Tibial artery (tissue), 4 donors: ENCODE data around the gene EMID1.
A peak's percentile ranks its signal among the peaks of the same experiment; 100 is the strongest.

Source experiments
- DNase-seq, 2 donors: peaks; one replicate each; pipeline ENCODE4 v3.0.0-alpha.2; 2019
- H3K27ac ChIP-seq, 2 donors: fragments of 200-600 bp; sonication (generic) in 1 of 2; 1 replicate in 1 of 2; 2 replicates in 1 of 2; pipeline ENCODE4 v1.5.1; 2018 to 2019; ENCODE audit warnings: mild to moderate bottlenecking in 1 of 2
- H3K27me3 ChIP-seq, 2 donors: fragments of 200-600 bp; sonication (generic) in 1 of 2; one replicate each; pipeline versions ENCODE4 v1.5.1 to v1.6.0; 2016 to 2019
- H3K36me3 ChIP-seq, 3 donors: fragments of 200-600 bp; sonication (generic) in 2 of 3; one replicate each; pipeline ENCODE4 v1.5.1; 2016 to 2019; ENCODE audit warnings: mild to moderate bottlenecking in 2 of 3
- H3K4me1 ChIP-seq, 4 donors: fragments of 200-600 bp; sonication (generic) in 2 of 4; 1 replicate in 3 of 4; 2 replicates in 1 of 4; pipeline ENCODE4 v1.5.1; 2016 to 2019
- H3K4me3 ChIP-seq, 2 donors: fragments of 200-600 bp; sonication (generic) in 1 of 2; 1 replicate in 1 of 2; 2 replicates in 1 of 2; pipeline ENCODE4 v1.5.1; 2018 to 2019; ENCODE audit warnings: mild to moderate bottlenecking in 2 of 2
- H3K9me3 ChIP-seq, 3 donors: fragments of 200-600 bp; sonication (generic) in 1 of 3; one replicate each; pipeline ENCODE4 v1.5.1; 2016 to 2019
- CTCF ChIP-seq, 2 experiments: fragments of 200-600 bp in 1 of 2; fragments of 450-650 bp in 1 of 2; IDR thresholded peaks; one replicate each; pipeline ENCODE4 v1.5.1; 2017 to 2019; ENCODE audit warnings: antibody characterized with exemption in 2 of 2, mild to moderate bottlenecking in 1 of 2, moderate library complexity in 1 of 2
- intact Hi-C: fragments of 100-400 bp; cut with DNase I; formaldehyde crosslinking; loops from one replicate; pipeline ENCODE4 v1.15.0; 2023; ENCODE audit warnings: low total_unique reads

EMID1 gene

DNA sequence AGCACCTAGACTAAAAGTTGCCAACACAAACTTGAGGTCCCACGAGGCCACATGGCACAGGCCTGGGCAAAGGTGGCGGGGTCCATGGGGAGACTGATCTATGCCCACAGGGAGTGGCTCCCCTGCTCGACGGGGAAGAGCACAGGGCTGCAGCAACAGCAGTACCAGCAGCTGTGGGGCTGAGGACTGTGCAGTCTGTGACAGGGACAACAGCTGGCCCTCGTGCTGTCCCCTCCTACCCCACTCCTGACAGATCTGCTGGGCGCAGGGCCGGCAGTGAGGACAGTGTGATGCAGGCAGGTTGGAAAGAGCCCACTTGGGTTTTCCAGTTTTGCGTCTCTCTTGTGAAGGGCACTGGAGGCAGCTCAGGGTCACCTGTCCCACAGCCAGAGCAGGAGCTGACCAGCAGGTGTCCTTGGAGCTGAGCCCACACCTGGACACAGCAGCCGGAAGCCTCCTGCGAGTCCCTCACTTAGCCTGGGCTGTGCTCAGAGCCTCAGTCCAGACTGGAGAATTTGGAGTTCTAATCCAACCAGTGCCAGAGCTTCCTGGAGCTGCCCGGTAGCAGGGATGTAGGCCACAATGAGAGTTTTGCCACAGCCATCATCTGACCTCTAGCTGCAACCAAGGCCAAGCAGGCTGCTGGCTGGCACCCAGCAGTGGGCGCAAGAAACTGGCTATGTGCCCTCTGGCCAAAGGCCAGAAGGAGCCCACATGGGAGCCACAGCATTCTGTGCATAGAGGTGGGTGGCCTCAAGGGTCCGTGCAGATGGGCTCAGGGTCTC is 97.2 kb downstream of the EMID1 start:
- Histone ChIP-seq H3K27me3 (no peaks in the 10 kb centered on the region), H3K4me3 (no peak overlapping the region), H3K36me3 (peaks cover 28 to 36% (median 32%) of the 10 kb centered on the region in 3 donors), H3K9me3 (no peaks in the 10 kb centered on the region), H3K27ac (peak overlapping the region; percentile 0 to 42), H3K4me1 (peaks cover 0 to 26% (median 22%) of the 10 kb centered on the region in 4 donors)
- TF ChIP-seq CTCF (IDR thresholded peaks at IDR 0.05): no peak
- no peak for DNase-seq
- intact Hi-C loops: no loop called here

DNA sequence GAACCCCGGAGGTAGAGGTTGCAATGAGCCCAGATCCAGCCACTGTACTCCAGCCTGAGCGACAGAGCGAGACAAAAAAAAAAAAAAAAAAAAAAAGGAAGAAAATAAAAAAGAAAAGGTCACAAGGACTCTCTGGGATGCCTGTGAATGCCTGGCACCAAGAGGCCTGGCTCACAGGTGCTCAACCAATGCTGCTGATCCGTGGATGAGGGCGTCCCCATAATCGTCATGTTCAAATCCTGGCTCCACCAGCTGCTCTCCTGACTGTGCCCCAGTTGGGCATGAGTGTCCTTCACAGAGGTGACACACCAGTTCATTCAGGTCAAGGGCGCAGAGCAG is 100.1 kb downstream of the EMID1 start:
- peak overlapping the region; percentile 89 to 91 for H3K27ac ChIP-seq
- H3K9me3 ChIP-seq: no peaks in the 10 kb centered on the region
- peaks cover 4 to 56% (median 50%) of the 10 kb centered on the region in 4 donors for H3K4me1 ChIP-seq
- no peaks in the 10 kb centered on the region for H3K27me3 ChIP-seq
- peak overlapping the region; percentile 93 to 96 for H3K4me3 ChIP-seq
- TF ChIP-seq CTCF (IDR thresholded peaks at IDR 0.05): no peak
- peaks cover 0 to 7% (median 2%) of the 10 kb centered on the region in 3 donors for H3K36me3 ChIP-seq
- intact Hi-C loops: loop anchor here (5.0 kb wide), 2 partner anchors 39 to 81 kb away; partner anchors contain the start of genes AP1B1, EWSR1 and RHBDD3
- no peak for DNase-seq

DNA sequence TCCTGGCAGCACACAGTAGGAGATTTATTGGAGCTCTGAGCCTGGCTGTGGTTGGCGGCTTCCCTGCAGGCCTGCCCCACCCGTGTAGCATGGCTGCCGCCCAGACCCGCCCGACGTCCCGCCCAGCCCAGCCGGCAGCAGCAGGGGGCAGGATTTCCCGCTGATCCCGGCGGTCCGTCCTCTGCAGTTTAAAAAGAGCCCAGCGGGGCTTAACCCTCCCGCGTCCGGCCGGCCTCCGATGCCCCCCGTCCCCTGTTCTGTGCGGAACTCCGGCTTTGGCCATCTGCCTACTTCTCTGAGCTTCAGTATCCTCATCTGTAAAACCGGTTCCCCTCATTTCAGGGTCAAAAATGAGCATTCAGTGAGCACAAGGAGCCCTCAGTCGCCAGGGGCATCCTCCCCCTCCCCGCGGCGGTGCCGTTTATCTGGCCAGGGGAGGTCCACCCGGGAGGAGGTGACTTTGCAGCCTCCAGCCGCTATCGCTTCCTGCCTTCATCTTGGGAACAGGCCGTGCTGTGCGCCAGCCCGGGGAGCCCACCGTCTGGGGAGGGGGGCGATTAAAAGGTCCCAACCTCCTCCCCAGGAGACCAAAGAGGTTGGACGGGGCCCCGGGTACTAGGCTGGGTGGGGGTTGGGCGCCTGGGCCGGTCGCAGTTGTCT is 100.6 kb downstream of the EMID1 start, which contains the start of gene GAS2L1:
GAS2L1 (plus strand) TSS at position 476 of the 660 bp plus-strand sequence. CDS start 1,456 bp downstream, outside the sequence.
- intact Hi-C loops: loop anchor here (5.0 kb wide), 2 partner anchors 39 to 81 kb away; partner anchors contain the start of genes AP1B1, EWSR1 and RHBDD3
- TF ChIP-seq CTCF (IDR thresholded peaks at IDR 0.05): peak; percentile 61 to 72
- DNase-seq: peak; percentile 83 to 91
- H3K36me3 ChIP-seq: peaks cover 0 to 2% (median 0%) of the 10 kb centered on the region in 3 donors
- peak within 1 kb of the TSS; percentile 89 to 91 for H3K27ac ChIP-seq
- H3K4me1 ChIP-seq: peaks cover 4 to 60% (median 53%) of the 10 kb centered on the region in 4 donors
- H3K27me3 ChIP-seq: no peaks in the 10 kb centered on the region
- peak within 1 kb of the TSS; percentile 93 to 96 for H3K4me3 ChIP-seq
- H3K9me3 ChIP-seq: no peaks in the 10 kb centered on the region

DNA sequence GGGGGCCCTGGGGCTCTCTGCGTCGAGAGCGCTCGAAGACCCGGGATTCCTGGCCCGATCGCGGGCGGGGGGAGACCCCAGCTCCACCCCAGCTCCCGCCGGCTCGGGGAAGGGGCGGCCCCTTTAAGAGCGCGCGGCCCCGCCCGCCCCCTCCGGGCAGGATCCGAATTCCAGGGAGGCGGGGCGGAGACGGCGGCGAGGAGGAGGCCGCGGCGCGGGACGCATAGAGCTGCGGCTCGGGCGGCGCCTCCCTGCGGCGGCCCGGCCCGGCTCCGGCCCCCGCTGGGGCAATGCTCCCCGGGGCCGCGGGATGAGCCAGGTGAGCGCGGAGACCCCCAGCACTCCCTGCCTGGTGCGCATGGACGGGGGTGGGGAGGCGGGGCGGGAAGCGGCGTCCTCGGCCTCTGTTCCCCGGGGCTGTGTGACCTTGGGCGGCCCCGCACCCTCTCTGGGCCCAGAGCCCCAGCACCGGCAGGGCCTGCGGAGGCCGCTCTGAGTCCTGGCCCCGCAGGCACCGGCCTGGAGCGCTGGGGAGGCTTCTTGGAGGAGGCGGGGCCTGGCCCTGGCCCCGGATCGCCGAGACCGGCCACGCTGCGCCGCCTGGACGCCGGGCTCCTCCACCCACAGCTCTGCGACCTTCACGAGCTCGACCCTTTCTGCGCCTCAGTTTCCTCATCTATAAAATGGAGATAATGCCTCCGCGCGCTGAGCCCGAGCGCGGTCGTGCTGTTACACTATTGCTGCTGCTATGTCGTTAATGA is 101.3 kb downstream of the EMID1 start:
- no peaks in the 10 kb centered on the region for H3K9me3 ChIP-seq
- peak overlapping the region; percentile 89 to 91 for H3K27ac ChIP-seq
- peak in 1 of 2 experiments; percentile 17 for TF ChIP-seq CTCF (IDR thresholded peaks at IDR 0.05)
- H3K27me3 ChIP-seq: no peaks in the 10 kb centered on the region
- peak; percentile 81 to 90 for DNase-seq
- peak overlapping the region; percentile 93 to 96 for H3K4me3 ChIP-seq
- no peaks in the 10 kb centered on the region for H3K36me3 ChIP-seq
- H3K4me1 ChIP-seq: peaks cover 4 to 63% (median 58%) of the 10 kb centered on the region in 4 donors
- intact Hi-C loops: loop anchor here (5.0 kb wide), 2 partner anchors 40 to 80 kb away; partner anchors contain the start of genes AP1B1, EWSR1 and RHBDD3

GRCh38 chr22:29307596-29308147 is 102.0 kb downstream of the EMID1 start:
- Histone ChIP-seq H3K36me3 (no peaks in the 10 kb centered on the region), H3K27me3 (no peaks in the 10 kb centered on the region), H3K9me3 (no peaks in the 10 kb centered on the region), H3K4me1 (peaks cover 4 to 57% (median 52%) of the 10 kb centered on the region in 4 donors), H3K27ac (peak overlapping the region; percentile 89 to 91), H3K4me3 (peak overlapping the region; percentile 93 to 96)
- peak in 1 of 2 donors; percentile 70 for DNase-seq
- intact Hi-C loops: loop anchor here (5.0 kb wide), 2 partner anchors 40 to 80 kb away; partner anchors contain the start of genes AP1B1, EWSR1 and RHBDD3
- no peak for TF ChIP-seq CTCF (IDR thresholded peaks at IDR 0.05)
